Duodenal mucosa (tissue), 2 donors: ENCODE measurements around the gene EFCAB10.
"Not testable (repeated sequence)": the region's sequence is repeated elsewhere in the genome, so short reads cannot be mapped to it uniquely, and the experiment has no call there.

Experiments
- H3K27ac ChIP-seq: one replicate; pipeline ENCODE4 v1.7.0; 2013; ENCODE audit warnings: low read depth, low read length
- H3K27me3 ChIP-seq, 2 donors: one replicate each; pipeline ENCODE4 v1.7.0; 2013; ENCODE audit warnings: low read length in 2 of 2, control low read depth in 1 of 2; ENCODE audit not compliant: insufficient read depth in 2 of 2, control insufficient read depth in 1 of 2
- H3K36me3 ChIP-seq, 2 donors: one replicate each; pipeline ENCODE4 v1.7.0; 2013; ENCODE audit warnings: low read length in 2 of 2, control low read depth in 1 of 2; ENCODE audit not compliant: insufficient read depth in 2 of 2, control insufficient read depth in 1 of 2
- H3K4me1 ChIP-seq, 2 donors: one replicate each; pipeline ENCODE4 v1.7.0; 2013; ENCODE audit warnings: low read length in 2 of 2, control low read depth in 1 of 2; ENCODE audit not compliant: insufficient read depth in 2 of 2, control insufficient read depth in 1 of 2
- H3K4me3 ChIP-seq, 2 donors: one replicate each; pipeline ENCODE4 v1.7.0; 2013; ENCODE audit warnings: low read length in 2 of 2, low read depth in 1 of 2
- H3K9ac ChIP-seq, 2 donors: one replicate each; pipeline ENCODE4 v1.7.0; 2013; ENCODE audit warnings: low read length in 2 of 2, low read depth in 1 of 2
- H3K9me3 ChIP-seq, 2 donors: one replicate each; pipeline ENCODE4 v1.7.0; 2013; ENCODE audit warnings: low read length in 2 of 2, control low read depth in 1 of 2; ENCODE audit not compliant: control insufficient read depth in 1 of 2

EFCAB10 gene

GRCh38 chr7:105531792-105532671 is 49.3 kb downstream of the EFCAB10 start, which contains the start of gene RINT1:
Gene RINT1 (plus strand): TSS chr7:105532201. CDS start chr7:105532316, 115 bp downstream.
- H3K4me1 ChIP-seq = peaks cover 14 to 23% of the 10 kb centered on the region in 2 donors
- H3K36me3 ChIP-seq = peaks cover 0 to 5% of the 10 kb centered on the region in 2 donors
- H3K27me3 ChIP-seq = no peaks in the 10 kb centered on the region
- peak within 1 kb of the TSS; percentile 67 for H3K27ac ChIP-seq
- H3K9ac ChIP-seq = peak within 1 kb of the TSS; percentile 96 to 97
- H3K4me3 ChIP-seq = peak within 1 kb of the TSS; percentile 96 to 99
- H3K9me3 ChIP-seq = no peaks in the 10 kb centered on the region

- Histone ChIP-seq H3K9ac (no peak overlapping the region), H3K4me3 (no peak overlapping the region), H3K4me1 (peaks cover 14 to 23% of the 10 kb centered on the region in 2 donors), H3K9me3 (no peaks in the 10 kb centered on the region), H3K36me3 (peaks cover 0 to 3% of the 10 kb centered on the region in 2 donors), H3K27ac (no peak overlapping the region), H3K27me3 (no peaks in the 10 kb centered on the region)
Observed at GRCh38 chr7:105530546-105530945, 50.7 kb downstream of the EFCAB10 start.

- Histone ChIP-seq H3K9ac (no peak overlapping the region), H3K27ac (no peak overlapping the region), H3K27me3 (no peaks in the 10 kb centered on the region), H3K9me3 (no peaks in the 10 kb centered on the region), H3K4me1 (peaks cover 14 to 23% of the 10 kb centered on the region in 2 donors), H3K36me3 (no peaks in the 10 kb centered on the region), H3K4me3 (no peak overlapping the region)
Observed at GRCh38 chr7:105530126-105530525, 51.2 kb downstream of the EFCAB10 start.

- H3K27me3 ChIP-seq, H3K27ac ChIP-seq, H3K36me3 ChIP-seq, H3K9me3 ChIP-seq, H3K4me3 ChIP-seq, H3K9ac ChIP-seq: not testable (repeated sequence)
- peaks cover under 1 to 12% of the 10 kb centered on the region in 2 donors for H3K4me1 ChIP-seq
Observed at GRCh38 chr7:105527737-105528136, 53.6 kb downstream of the EFCAB10 start.

GRCh38 chr7:105524840-105525239 is 56.5 kb downstream of the EFCAB10 start:
- no peak overlapping the region for H3K27ac ChIP-seq
- no peak overlapping the region for H3K4me3 ChIP-seq
- H3K4me1 ChIP-seq = peaks cover 4 to 15% of the 10 kb centered on the region in 2 donors
- no peak overlapping the region for H3K9ac ChIP-seq
- H3K27me3 ChIP-seq = no peaks in the 10 kb centered on the region
- no peaks in the 10 kb centered on the region for H3K9me3 ChIP-seq
- no peaks in the 10 kb centered on the region for H3K36me3 ChIP-seq

- not testable (repeated sequence) for H3K9ac ChIP-seq, H3K27ac ChIP-seq, H3K9me3 ChIP-seq, H3K36me3 ChIP-seq, H3K27me3 ChIP-seq, H3K4me3 ChIP-seq
- H3K4me1 ChIP-seq = peaks cover 4 to 15% of the 10 kb centered on the region in 2 donors
Observed at GRCh38 chr7:105524423-105524822, 56.9 kb downstream of the EFCAB10 start.

GRCh38 chr7:105521717-105522463 is 59.4 kb downstream of the EFCAB10 start, which contains the start of gene PUS7:
Gene PUS7 (minus strand): TSS chr7:105522271. CDS start chr7:105508512, 13,759 bp downstream.
- no peaks in the 10 kb centered on the region for H3K9me3 ChIP-seq
- H3K4me1 ChIP-seq = peaks cover 4 to 15% of the 10 kb centered on the region in 2 donors
- peak within 1 kb of the TSS; percentile 59 to 90 for H3K9ac ChIP-seq
- no peaks in the 10 kb centered on the region for H3K27me3 ChIP-seq
- H3K4me3 ChIP-seq = peak within 1 kb of the TSS; percentile 83 to 87
- H3K36me3 ChIP-seq = no peaks in the 10 kb centered on the region
- peak within 1 kb of the TSS; percentile 88 for H3K27ac ChIP-seq

GRCh38 chr7:105521027-105521716 is 60.1 kb downstream of the EFCAB10 start:
- Histone ChIP-seq H3K27ac (peak overlapping the region; percentile 88), H3K4me1 (peaks cover 4 to 15% of the 10 kb centered on the region in 2 donors), H3K9ac (peak overlapping the region; percentile 57 to 87), H3K27me3 (no peaks in the 10 kb centered on the region), H3K4me3 (peak overlapping the region; percentile 83 to 87), H3K9me3 (no peaks in the 10 kb centered on the region), H3K36me3 (no peaks in the 10 kb centered on the region)

- H3K9me3 ChIP-seq, H3K9ac ChIP-seq, H3K27me3 ChIP-seq, H3K27ac ChIP-seq, H3K36me3 ChIP-seq, H3K4me3 ChIP-seq: not testable (repeated sequence)
- peaks cover 4 to 15% of the 10 kb centered on the region in 2 donors for H3K4me1 ChIP-seq
Observed at GRCh38 chr7:105520620-105521019, 60.7 kb downstream of the EFCAB10 start.
